GM12878 (cell line): Measurements from ENCODE around the gene VAC14. TPM values are rescaled to one million over a fixed set of nuclear protein-coding genes. Genes with fewer than 3 reads are reported as not detected.

Source experiments
- ATAC-seq: fragments of 200-7000 bp; cut with Tn5 transposase; 3 replicates; pipeline ENCODE4 v1.9.1; 2020; ENCODE audit warnings: mild to moderate bottlenecking, moderate library complexity
- BruUV-seq: library from RNA; stranded (reverse); fragments of 400-500 nt; replicated peaks from 2 replicates; lab custom pipeline; 2021; lab: Mats Ljungman, UMichigan
- CTCF ChIA-PET: fragments of 300-600 bp; sonication (Branson Sonifier 250); formaldehyde crosslinking; extraction: SDS; loops from one replicate; lab custom pipeline; 2021; ENCODE audit warnings: inconsistent platforms; lab: Yijun Ruan, JAX
- POLR2A ChIA-PET: fragments of 350-600 bp; formaldehyde crosslinking; extraction: SDS; loops from one replicate; lab custom pipeline; 2021; ENCODE audit warnings: inconsistent platforms; lab: Charles Lee
- RAD21 ChIA-PET: fragments of 300-600 bp; sonication (Branson Sonifier 250); formaldehyde crosslinking; loops from one replicate; lab custom pipeline; 2023; ENCODE audit warnings: antibody characterized with exemption; ENCODE audit not compliant: unreplicated experiment; lab: Charles Lee
- SMC1A ChIA-PET: fragments of 300-600 bp; sonication (Branson Sonifier 250); formaldehyde crosslinking; loops from one replicate; lab custom pipeline; 2023; ENCODE audit not compliant: unreplicated experiment, uncharacterized antibody; lab: Charles Lee
- DNase-seq: peaks from one replicate; pipeline ENCODE4 v3.0.0-alpha.2; 2011; ENCODE audit warnings: low read depth, low spot score
- FAIRE-seq: peaks from 3 replicates; lab custom pipeline; 2011; peaks lifted over from hg19 to GRCh38; lab: Jason Lieb, UNC
- H2AFZ ChIP-seq: 2 replicates; pipeline ENCODE4 v1.6.0; 2011; ENCODE audit warnings: low read depth, low read length, control low read depth; ENCODE audit not compliant: control insufficient read depth
- H3K27ac ChIP-seq: 2 replicates; pipeline ENCODE4 v1.5.1; 2011; ENCODE audit warnings: control low read depth; ENCODE audit not compliant: control insufficient read depth, insufficient read depth
- H3K27me3 ChIP-seq, 2 experiments: replicated peaks in 1 of 2; 2 replicates each; pipeline versions ENCODE4 v1.6.0 to v1.6.1; 2011; ENCODE audit warnings: low read length in 1 of 2; ENCODE audit not compliant: control insufficient read depth in 2 of 2, insufficient read depth in 2 of 2
- H3K36me3 ChIP-seq, 2 experiments: 2 replicates each; pipeline ENCODE4 v1.5.1; 2011; ENCODE audit warnings: low read length in 1 of 2; ENCODE audit not compliant: control insufficient read depth in 2 of 2, insufficient read depth in 2 of 2
- H3K4me1 ChIP-seq: 2 replicates; pipeline ENCODE4 v1.6.1; 2011; ENCODE audit warnings: mild to moderate bottlenecking, low read length, moderate library complexity, mixed read lengths; ENCODE audit not compliant: control insufficient read depth, insufficient read depth
- H3K4me2 ChIP-seq: 2 replicates; pipeline ENCODE4 v1.6.0; 2011; ENCODE audit warnings: control low read depth; ENCODE audit not compliant: control insufficient read depth, insufficient read depth
- H3K4me3 ChIP-seq: fragments of 200-600 bp; sonication (generic); 2 replicates; pipeline ENCODE4 v1.5.1; 2016
- H3K79me2 ChIP-seq: 2 replicates; pipeline ENCODE4 v1.6.0; 2011; ENCODE audit warnings: low read length; ENCODE audit not compliant: control insufficient read depth, insufficient read depth
- H3K9ac ChIP-seq: 2 replicates; pipeline ENCODE4 v1.8.0; 2011; ENCODE audit warnings: low read length, control low read depth, mixed read lengths; ENCODE audit not compliant: control insufficient read depth, insufficient read depth
- H3K9me3 ChIP-seq: replicated peaks from 3 replicates; pipeline ENCODE4 v1.5.1; 2011; ENCODE audit warnings: mild to moderate bottlenecking, low read length; ENCODE audit not compliant: control insufficient read depth, insufficient read depth
- H4K20me1 ChIP-seq: 2 replicates; pipeline ENCODE4 v1.6.0; 2011; ENCODE audit not compliant: control insufficient read depth, insufficient read depth
- BMI1 ChIP-seq: fragments of 450-650 bp; IDR thresholded peaks from 2 replicates; pipeline ENCODE4 v1.6.1; 2016; ENCODE audit warnings: mild to moderate bottlenecking, moderate library complexity, borderline replicate concordance
- CBFB ChIP-seq: IDR thresholded peaks from 2 replicates; pipeline ENCODE4 v1.6.1; 2016; ENCODE audit warnings: antibody characterized with exemption, low read depth
- CHD1 ChIP-seq: IDR thresholded peaks from 2 replicates; pipeline ENCODE4 v1.6.1; 2012; ENCODE audit warnings: low read depth, low read length, improper control_type of control experiment
- DPF2 ChIP-seq: fragments of 450-650 bp; IDR thresholded peaks from 2 replicates; pipeline ENCODE4 v1.6.1; 2017; ENCODE audit warnings: mild to moderate bottlenecking
- IRF3 ChIP-seq: fragments of 450-650 bp; IDR thresholded peaks from 2 replicates; pipeline ENCODE4 v1.6.1; 2014; ENCODE audit warnings: mild to moderate bottlenecking
- MEF2B ChIP-seq: fragments of 450-650 bp; IDR thresholded peaks from 2 replicates; pipeline ENCODE4 v1.6.1; 2018; ENCODE audit warnings: mild to moderate bottlenecking, moderate library complexity; ENCODE audit not compliant: partially characterized antibody, poor library complexity, severe bottlenecking
- MYB ChIP-seq: fragments of 150-350 bp; IDR thresholded peaks from 2 replicates; pipeline ENCODE4 v1.6.1; 2014; ENCODE audit warnings: mild to moderate bottlenecking, low read depth, low read length, borderline replicate concordance
- NFXL1 ChIP-seq: fragments of 450-650 bp; IDR thresholded peaks from 2 replicates; pipeline ENCODE4 v1.6.1; 2017; ENCODE audit warnings: antibody characterized with exemption, mild to moderate bottlenecking, borderline replicate concordance
- PAX5 ChIP-seq: IDR thresholded peaks from 2 replicates; pipeline ENCODE4 v1.6.1; 2011; ENCODE audit warnings: low read depth, low read length, borderline replicate concordance
- PBX3 ChIP-seq: IDR thresholded peaks from 2 replicates; pipeline ENCODE4 v1.6.1; 2011; ENCODE audit warnings: mild to moderate bottlenecking, low read depth, low read length, moderate library complexity; ENCODE audit not compliant: insufficient replicate concordance
- RB1 ChIP-seq: fragments of 450-650 bp; formaldehyde crosslinking; IDR thresholded peaks from 2 replicates; pipeline ENCODE4 v1.6.1; 2017; ENCODE audit warnings: mild to moderate bottlenecking, borderline replicate concordance
- RCOR1 ChIP-seq: conservative IDR thresholded peaks from 2 replicates; pipeline ENCODE4 v1.6.1; 2012; ENCODE audit warnings: low read depth, low read length, improper control_type of control experiment
- SMAD1 ChIP-seq: fragments of 450-650 bp; IDR thresholded peaks from 2 replicates; pipeline ENCODE4 v1.6.1; 2018; ENCODE audit warnings: mild to moderate bottlenecking, low read depth; ENCODE audit not compliant: partially characterized antibody
- SUPT20H ChIP-seq: IDR thresholded peaks from 2 replicates; pipeline ENCODE4 v1.6.1; 2011; ENCODE audit warnings: low read depth, mild to moderate bottlenecking, low read length, moderate library complexity, borderline replicate concordance; ENCODE audit not compliant: control insufficient read depth
- TBL1XR1 ChIP-seq: IDR thresholded peaks from 2 replicates; pipeline ENCODE4 v1.6.1; 2012; ENCODE audit warnings: low read depth, low read length, improper control_type of control experiment
- ZNF687 ChIP-seq: fragments of 450-650 bp; IDR thresholded peaks from 2 replicates; pipeline ENCODE4 v1.6.1; 2017; ENCODE audit warnings: mild to moderate bottlenecking, moderate library complexity
- WGBS: methylation state at CpG from one replicate; pipeline ENCODE4 v1.1.6; 2016; ENCODE audit warnings: low lambda C conversion rate; ENCODE audit not compliant: insufficient replicate concordance, insufficient coverage; ENCODE audit errors: missing lambda C conversion rate; 5-methylcytosine and 5-hydroxymethylcytosine counted together
- in situ Hi-C: fragments of 300-500 bp; cut with MboI; formaldehyde crosslinking; loops from 9 replicates; pipeline ENCODE4 v1.14.3; 2018; ENCODE audit warnings: mixed read lengths
- intact Hi-C: fragments of 100-400 bp; cut with micrococcal nuclease; formaldehyde crosslinking; loops from one replicate; pipeline ENCODE4 v1.14.2; 2022; ENCODE audit not compliant: unreplicated experiment
- polyA plus RNA-seq, 11 experiments: library from polyadenylated mRNA; depleted of rRNA in 4 of 11; unstranded in 6 of 11; stranded (reverse) in 5 of 11; fragments of >200 nt; fragmentation: Nextera tagmentation in 4 of 11; fragmentation: Illumina TruSeq in 1 of 11; extraction: Ambion mirVana in 4 of 11; extraction: Trizol in 1 of 11; gene quantifications; 1 replicate in 1 of 11; 2 replicates in 10 of 11; pipeline versions ENCODE4 v1.2.1 to v1.2.3, GENCODE V29; 2011 to 2016; ENCODE audit warnings: inconsistent platforms in 2 of 11, missing spikeins in 2 of 11, low read depth in 1 of 11
- total RNA-seq, 4 experiments: library from RNA; depleted of rRNA in 3 of 4; stranded (reverse); fragments of >200 nt in 3 of 4; fragmentation: Illumina TruSeq in 1 of 4; extraction: Trizol in 1 of 4; gene quantifications; 2 replicates each; pipeline versions ENCODE4 v1.2.1 to v1.2.3, GENCODE V29; 2013 to 2021

VAC14 gene
- total and polyA plus RNA-seq, 10 of the 15 experiments (the other 5 are each of a cell fraction or from before 2014, with no cell fraction given) = 1.3 to 45.5 (median 25.5) TPM

- intact Hi-C loops (loop anchor here (10.0 kb wide), 1 partner anchor 185 kb away; no protein-coding TSS in a partner anchor), in situ Hi-C loops (no loop called here)
- H3K4me1 ChIP-seq = no peaks in the 10 kb centered on the region
- WGBS = 96% methylated on average over 1 of the region's 1 CpG
- H3K4me2 ChIP-seq = no peak overlapping the region
- no peak overlapping the region for H3K9ac ChIP-seq
- no peak overlapping the region for H3K4me3 ChIP-seq
- RAD21 ChIA-PET = no interaction called here
- no peak overlapping the region for H3K27ac ChIP-seq
- ATAC-seq (no peak), DNase-seq (no peak), FAIRE-seq (no peak)
- H3K9me3 ChIP-seq = peaks cover 2% of the 10 kb centered on the region; the same call in 1 of the 3 replicates
- H4K20me1 ChIP-seq = no peaks in the 10 kb centered on the region
- no TSS peak for BruUV-seq
- H3K27me3 ChIP-seq = no peaks in the 10 kb centered on the region
- no peak for TF ChIP-seq IRF3
- no peak for TF ChIP-seq RCOR1
- no peak for TF ChIP-seq BMI1
- TF ChIP-seq PBX3 = no peak
- TF ChIP-seq MYB = no peak
- TF ChIP-seq MEF2B = no peak
- no peak for TF ChIP-seq DPF2
- TF ChIP-seq SMAD1 = no peak
- no peak for TF ChIP-seq CHD1
- no peak for TF ChIP-seq CBFB
- no peak for TF ChIP-seq PAX5
- TF ChIP-seq NFXL1 = no peak
- no peak for TF ChIP-seq SUPT20H
- no peak for TF ChIP-seq TBL1XR1
- TF ChIP-seq ZNF687 = no peak
- no peak for TF ChIP-seq RB1
- H3K79me2 ChIP-seq = no peaks in the 10 kb centered on the region
- H3K36me3 ChIP-seq = peaks cover 28 to 32% of the 10 kb centered on the region in 2 experiments
- H2AFZ ChIP-seq = no peak overlapping the region
- POLR2A ChIA-PET = interaction anchor here (1.1 kb wide), 1 partner anchor 8 kb away, joined by 7 read pairs; no protein-coding TSS in a partner anchor
- SMC1A ChIA-PET = interaction anchor here (0.6 kb wide), 1 partner anchor 760 kb away, joined by 3 read pairs; no protein-coding TSS in a partner anchor
- CTCF ChIA-PET = no interaction called here
These were observed 21.6 kb downstream of the VAC14 start for GRCh38 chr16:70779361-70779760.
